22Rv1 (cell line): ENCODE results near the gene DISC1.

ENCODE experiments used
- ZFX ChIP-seq: fragments of 450-650 bp; IDR thresholded peaks from 2 replicates; pipeline ENCODE4 v1.6.1; 2017; ENCODE audit warnings: antibody characterized with exemption, borderline replicate concordance
- TF ChIP-seq, protein P1 (sequence below): fragments of 450-650 bp; IDR thresholded peaks from 2 replicates; pipeline ENCODE4 v1.5.1; 2017; ENCODE audit warnings: mild to moderate bottlenecking

DNA sequence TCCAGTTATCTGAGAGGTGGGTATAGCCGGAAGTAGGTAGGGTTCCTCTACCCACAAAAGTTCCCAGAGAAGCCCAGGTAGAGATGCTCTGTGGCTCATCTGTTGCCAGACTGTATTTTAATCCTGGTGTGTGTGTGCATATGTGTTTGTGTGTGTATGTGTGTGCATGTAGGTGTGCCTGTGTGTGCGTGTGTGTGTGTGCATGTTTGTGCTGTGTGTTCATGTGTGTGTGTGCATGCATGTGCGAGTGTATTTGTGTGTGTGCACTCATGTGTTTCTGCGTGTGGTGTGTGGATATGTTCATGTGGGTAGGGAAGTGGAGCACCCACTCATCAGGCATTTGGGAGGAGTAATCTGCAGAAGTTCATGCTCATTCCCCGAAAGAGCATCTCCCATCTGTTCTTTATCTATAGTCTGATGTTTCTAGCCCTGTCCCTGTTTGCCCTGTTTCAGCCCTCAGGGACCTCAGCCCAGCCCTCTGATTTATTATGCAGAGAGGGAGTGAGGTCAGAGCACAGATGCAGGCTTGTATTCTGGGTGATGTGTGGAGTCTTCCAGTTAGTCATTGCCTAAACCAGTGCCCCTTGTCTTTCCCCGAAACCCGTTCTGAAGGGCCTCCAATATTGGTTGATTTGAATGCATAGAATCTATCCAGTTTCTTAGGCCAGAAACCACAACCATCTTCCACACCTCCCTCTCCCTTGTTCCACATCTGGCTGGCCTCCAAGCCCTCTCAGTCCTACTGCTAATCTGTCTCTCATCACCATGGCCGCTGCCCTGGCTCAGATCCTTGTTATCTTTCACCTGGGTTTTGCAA is 69.1 kb downstream of the DISC1 start:
- TF ChIP-seq, protein P1, sequence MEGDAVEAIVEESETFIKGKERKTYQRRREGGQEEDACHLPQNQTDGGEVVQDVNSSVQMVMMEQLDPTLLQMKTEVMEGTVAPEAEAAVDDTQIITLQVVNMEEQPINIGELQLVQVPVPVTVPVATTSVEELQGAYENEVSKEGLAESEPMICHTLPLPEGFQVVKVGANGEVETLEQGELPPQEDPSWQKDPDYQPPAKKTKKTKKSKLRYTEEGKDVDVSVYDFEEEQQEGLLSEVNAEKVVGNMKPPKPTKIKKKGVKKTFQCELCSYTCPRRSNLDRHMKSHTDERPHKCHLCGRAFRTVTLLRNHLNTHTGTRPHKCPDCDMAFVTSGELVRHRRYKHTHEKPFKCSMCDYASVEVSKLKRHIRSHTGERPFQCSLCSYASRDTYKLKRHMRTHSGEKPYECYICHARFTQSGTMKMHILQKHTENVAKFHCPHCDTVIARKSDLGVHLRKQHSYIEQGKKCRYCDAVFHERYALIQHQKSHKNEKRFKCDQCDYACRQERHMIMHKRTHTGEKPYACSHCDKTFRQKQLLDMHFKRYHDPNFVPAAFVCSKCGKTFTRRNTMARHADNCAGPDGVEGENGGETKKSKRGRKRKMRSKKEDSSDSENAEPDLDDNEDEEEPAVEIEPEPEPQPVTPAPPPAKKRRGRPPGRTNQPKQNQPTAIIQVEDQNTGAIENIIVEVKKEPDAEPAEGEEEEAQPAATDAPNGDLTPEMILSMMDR: no peak
- TF ChIP-seq ZFX: no peak
